ENCODE results near the gene TRAPPC14. TPM values are rescaled to one million over a fixed set of nuclear protein-coding genes. Genes with fewer than 3 reads are reported as not detected.

TRAPPC14 gene
- total and polyA plus RNA-seq, 9 of the 15 experiments (the other 6 are each of a cell fraction or from before 2014, with no cell fraction given) = 0.42 to 45.9 (median 18.2) TPM

GRCh38 chr7:100126239-100126930 lies 32.1 kb downstream of the TRAPPC14 start (continued):
- TF ChIP-seq TFAP4 (CRISPR knock-in tag; IDR thresholded peaks at IDR 0.05; ENCODE audit: borderline replicate concordance) (no peak), RFX7 (CRISPR knock-in tag; IDR thresholded peaks at IDR 0.05) (no peak), SIN3A (IDR thresholded peaks at IDR 0.05; ENCODE audit: borderline replicate concordance in 2 of 2, control insufficient read depth in 1 of 2, low read depth in 2 of 2, low read length in 2 of 2) (peak in 1 of 2 experiments; percentile 27; a peak in 2 of 4 replicates), KDM1A (IDR thresholded peaks at IDR 0.05) (no peak), NCOR1 (IDR thresholded peaks at IDR 0.05) (no peak), NFATC3 (IDR thresholded peaks at IDR 0.05) (no peak), KHSRP (IDR thresholded peaks at IDR 0.05) (no peak), ZBTB33 (CRISPR knock-in tag; IDR thresholded peaks at IDR 0.05) (no peak), ARID2 (IDR thresholded peaks at IDR 0.05) (no peak), CEBPG (CRISPR knock-in tag; IDR thresholded peaks at IDR 0.05) (no peak), CEBPG (tag; conservative IDR thresholded peaks at IDR 0.05 in 1 of 2, IDR thresholded peaks at IDR 0.05 in 1 of 2) (no peak), TSC22D4 (tag; IDR thresholded peaks at IDR 0.05) (no peak), STAG1 (CRISPR knock-in tag; IDR thresholded peaks at IDR 0.05; ENCODE audit: borderline replicate concordance) (no peak), PURB (CRISPR knock-in tag; IDR thresholded peaks at IDR 0.05; ENCODE audit: low read depth) (no peak), ZBTB43 (CRISPR knock-in tag; IDR thresholded peaks at IDR 0.05) (no peak), ZNF134 (CRISPR knock-in tag; conservative IDR thresholded peaks at IDR 0.05) (no peak), KLF16 (IDR thresholded peaks at IDR 0.05) (no peak), ARHGAP35 (IDR thresholded peaks at IDR 0.05; ENCODE audit: partially characterized antibody) (no peak), ZNF277 (CRISPR knock-in tag; IDR thresholded peaks at IDR 0.05; ENCODE audit: borderline replicate concordance) (no peak), GATAD2B (IDR thresholded peaks at IDR 0.05; ENCODE audit: borderline replicate concordance) (no peak), MYBL2 (IDR thresholded peaks at IDR 0.05; ENCODE audit: low read depth) (no peak), MYBL2 (CRISPR knock-in tag; IDR thresholded peaks at IDR 0.05; ENCODE audit: borderline replicate concordance) (no peak), ZNF146 (CRISPR knock-in tag; IDR thresholded peaks at IDR 0.05; ENCODE audit: unreplicated experiment) (no peak), ARID1B (IDR thresholded peaks at IDR 0.05) (no peak), POLR2H (tag; IDR thresholded peaks at IDR 0.05; ENCODE audit: low read depth) (no peak)
